GM12892 (cell line): ENCODE measurements around the gene MRPS27.

Experiments
- POLR2A ChIP-seq: IDR thresholded peaks from 2 replicates; pipeline ENCODE4 v1.6.1; 2011; ENCODE audit warnings: low read depth, low read length, control low read depth
- POLR2AphosphoS5 ChIP-seq: IDR thresholded peaks from 2 replicates; pipeline ENCODE4 v1.6.1; 2011; ENCODE audit warnings: low read depth, low read length, control low read depth
- TAF1 ChIP-seq: IDR thresholded peaks from 2 replicates; pipeline ENCODE4 v1.6.1; 2011; ENCODE audit warnings: low read depth, mild to moderate bottlenecking, control low read depth, low read length, borderline replicate concordance

- TF ChIP-seq POLR2A: no peak
- TF ChIP-seq POLR2AphosphoS5: no peak
- TF ChIP-seq TAF1: no peak
These were observed 39.8 kb upstream of the MRPS27 start for GRCh38 chr5:72359886-72360285.
